ENCODE measurements around the gene SNORC.
A peak's percentile ranks its signal among the peaks of the same experiment; 100 is the strongest.

Gene SNORC

GRCh38 chr2:232884001-232884421, 13.9 kb downstream of the SNORC start:
- no peak for DNase-seq

GRCh38 chr2:232884549-232885263, 14.6 kb downstream of the SNORC start:
- DNase-seq, result no peak

- DNase-seq, result no peak
Observed at GRCh38 chr2:232885264-232885961, 15.3 kb downstream of the SNORC start.

GRCh38 chr2:232886176-232886575, 16.1 kb downstream of the SNORC start:
- no peak for DNase-seq

GRCh38 chr2:232886632-232887031, 16.6 kb downstream of the SNORC start:
- DNase-seq, result no peak

GRCh38 chr2:232887171-232887850, 17.2 kb downstream of the SNORC start:
- DNase-seq, result peak; percentile 0

GRCh38 chr2:232888099-232888836, 18.2 kb downstream of the SNORC start:
- peak; percentile 1 for DNase-seq

- DNase-seq, result peak; percentile 1
Observed at GRCh38 chr2:232888839-232889529, 18.9 kb downstream of the SNORC start.

- no peak for DNase-seq
Observed at GRCh38 chr2:232889876-232890401, 19.9 kb downstream of the SNORC start.

GRCh38 chr2:232890536-232890895, 20.5 kb downstream of the SNORC start:
- no peak for DNase-seq

- no peak for DNase-seq
Observed at GRCh38 chr2:232890896-232891601, 21.0 kb downstream of the SNORC start.

GRCh38 chr2:232891621-232892071, 21.6 kb downstream of the SNORC start:
- no peak for DNase-seq

GRCh38 chr2:232892221-232892620, 22.2 kb downstream of the SNORC start:
- DNase-seq, result no peak

- DNase-seq, result peak; percentile 1
Observed at GRCh38 chr2:232892843-232893242, 22.8 kb downstream of the SNORC start.

- DNase-seq, result peak; percentile 2
Observed at GRCh38 chr2:232893834-232894233, 23.8 kb downstream of the SNORC start.

GRCh38 chr2:232894251-232894650, 24.2 kb downstream of the SNORC start:
- no peak for DNase-seq

- no peak for DNase-seq
Observed at GRCh38 chr2:232894746-232895145, 24.7 kb downstream of the SNORC start.

GRCh38 chr2:232896111-232896510, 26.0 kb downstream of the SNORC start:
- DNase-seq, result no peak

GRCh38 chr2:232896720-232897597, 26.9 kb downstream of the SNORC start:
- no peak for DNase-seq

GRCh38 chr2:232897598-232898408, 27.7 kb downstream of the SNORC start:
- peak; percentile 83 for DNase-seq

Data from activated CD4-positive, alpha-beta T cell treated with anti-CD3 and anti-CD28 coated beads for 48 hours (primary cell).